ENCODE measurements around the gene DIP2C.
"Not testable (repeated sequence)": the region's sequence is repeated elsewhere in the genome, so short reads cannot be mapped to it uniquely, and the experiment has no call there.

DIP2C gene

DNA sequence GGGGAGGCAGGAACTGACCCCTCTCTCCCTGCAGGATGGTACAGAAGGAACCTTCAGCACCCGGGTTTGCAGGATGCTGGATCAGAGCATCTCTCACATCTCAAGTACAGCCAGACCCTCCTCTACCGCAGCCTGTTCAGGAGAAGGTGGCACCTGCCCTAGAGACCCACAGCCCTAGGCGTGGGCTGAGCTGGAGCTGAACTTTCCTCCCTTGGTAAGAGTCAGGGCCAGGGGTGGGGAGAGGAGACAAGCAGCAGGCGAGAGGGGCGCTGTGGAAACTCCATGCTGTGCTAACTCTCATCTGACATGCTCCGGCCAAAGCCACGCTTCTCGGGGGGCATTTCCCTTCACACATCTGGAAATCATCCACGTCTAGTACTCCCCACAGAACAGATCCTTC lies 154.4 kb downstream of the DIP2C start:
- no peaks in the 10 kb centered on the region for H3K9me3 ChIP-seq (ENCODE audit: control insufficient read depth, low read length)
- DNase-seq (ENCODE audit: low read depth) = no peak
- no peak overlapping the region for H3K4me3 ChIP-seq (ENCODE audit: low read length)
- no peak overlapping the region for H3K9ac ChIP-seq (ENCODE audit: low read length)
- peaks cover 20% of the 10 kb centered on the region for H3K4me1 ChIP-seq (ENCODE audit: control insufficient read depth, insufficient read depth, low read length)
- H3K27me3 ChIP-seq (replicated peaks; ENCODE audit: control insufficient read depth, insufficient read depth, low read length) = no peaks in the 10 kb centered on the region
- no peaks in the 10 kb centered on the region for H3K36me3 ChIP-seq (ENCODE audit: control insufficient read depth, insufficient read depth, low read length, severe bottlenecking)

DNA sequence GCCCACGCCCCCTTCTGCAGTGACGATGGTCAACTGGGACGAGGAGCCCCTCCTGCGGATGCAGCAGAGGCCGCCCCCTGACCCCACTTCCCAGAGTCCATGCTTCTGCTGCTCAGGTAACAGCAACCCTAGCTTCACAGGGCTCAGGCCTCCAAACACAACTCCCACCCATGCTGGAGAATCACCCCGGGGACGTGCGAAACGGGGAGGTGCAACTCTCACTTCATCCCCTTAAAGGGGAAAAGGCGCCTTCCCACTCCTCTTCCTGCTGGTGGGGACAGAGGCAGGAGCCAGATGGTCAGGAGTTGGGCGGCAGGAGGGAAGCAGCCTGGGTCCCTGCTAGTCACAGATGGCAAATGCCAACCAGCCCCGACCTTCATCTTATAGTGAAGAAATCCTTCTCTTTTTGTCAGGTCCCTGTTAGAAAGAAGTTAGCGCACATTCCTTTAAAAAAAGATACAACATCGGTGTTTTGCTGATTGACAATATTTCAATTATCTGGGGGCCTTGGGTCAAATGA lies 155.4 kb downstream of the DIP2C start:
- Histone ChIP-seq H3K9me3 (ENCODE audit: control insufficient read depth, low read length) (no peaks in the 10 kb centered on the region), H3K4me1 (ENCODE audit: control insufficient read depth, insufficient read depth, low read length) (peaks cover 11% of the 10 kb centered on the region), H3K27me3 (replicated peaks; ENCODE audit: control insufficient read depth, insufficient read depth, low read length) (no peaks in the 10 kb centered on the region), H3K4me3 (ENCODE audit: low read length) (no peak overlapping the region), H3K9ac (ENCODE audit: low read length) (no peak overlapping the region), H3K36me3 (ENCODE audit: control insufficient read depth, insufficient read depth, low read length, severe bottlenecking) (no peaks in the 10 kb centered on the region)
- no peak for DNase-seq (ENCODE audit: low read depth)

GRCh38 chr10:533611-534010 lies 155.9 kb downstream of the DIP2C start:
- no peak overlapping the region for H3K4me3 ChIP-seq (ENCODE audit: low read length)
- no peak for DNase-seq (ENCODE audit: low read depth)
- peaks cover 8% of the 10 kb centered on the region for H3K4me1 ChIP-seq (ENCODE audit: control insufficient read depth, insufficient read depth, low read length)
- no peaks in the 10 kb centered on the region for H3K36me3 ChIP-seq (ENCODE audit: control insufficient read depth, insufficient read depth, low read length, severe bottlenecking)
- H3K27me3 ChIP-seq (replicated peaks; ENCODE audit: control insufficient read depth, insufficient read depth, low read length) = no peaks in the 10 kb centered on the region
- no peaks in the 10 kb centered on the region for H3K9me3 ChIP-seq (ENCODE audit: control insufficient read depth, low read length)
- no peak overlapping the region for H3K9ac ChIP-seq (ENCODE audit: low read length)

- Histone ChIP-seq H3K9ac (ENCODE audit: low read length) (no peak overlapping the region), H3K4me3 (ENCODE audit: low read length) (no peak overlapping the region), H3K4me1 (ENCODE audit: control insufficient read depth, insufficient read depth, low read length) (peaks cover 8% of the 10 kb centered on the region), H3K9me3 (ENCODE audit: control insufficient read depth, low read length) (no peaks in the 10 kb centered on the region), H3K27me3 (replicated peaks; ENCODE audit: control insufficient read depth, insufficient read depth, low read length) (no peaks in the 10 kb centered on the region), H3K36me3 (ENCODE audit: control insufficient read depth, insufficient read depth, low read length, severe bottlenecking) (no peaks in the 10 kb centered on the region)
- no peak for DNase-seq (ENCODE audit: low read depth)
Observed at GRCh38 chr10:533186-533585, 156.3 kb downstream of the DIP2C start.

- DNase-seq (ENCODE audit: low read depth); H3K9ac ChIP-seq (ENCODE audit: low read length); H3K4me3 ChIP-seq (ENCODE audit: low read length); H3K9me3 ChIP-seq (ENCODE audit: control insufficient read depth, low read length); H3K36me3 ChIP-seq (ENCODE audit: control insufficient read depth, insufficient read depth, low read length, severe bottlenecking); H3K27me3 ChIP-seq (replicated peaks; ENCODE audit: control insufficient read depth, insufficient read depth, low read length); H3K4me1 ChIP-seq (ENCODE audit: control insufficient read depth, insufficient read depth, low read length): not testable (repeated sequence)
Observed at GRCh38 chr10:532331-532730, 157.1 kb downstream of the DIP2C start.

GRCh38 chr10:531541-531940 lies 157.9 kb downstream of the DIP2C start:
- Histone ChIP-seq H3K4me1 (ENCODE audit: control insufficient read depth, insufficient read depth, low read length) (peaks cover 4% of the 10 kb centered on the region), H3K9ac (ENCODE audit: low read length) (no peak overlapping the region), H3K36me3 (ENCODE audit: control insufficient read depth, insufficient read depth, low read length, severe bottlenecking) (no peaks in the 10 kb centered on the region), H3K4me3 (ENCODE audit: low read length) (no peak overlapping the region), H3K9me3 (ENCODE audit: control insufficient read depth, low read length) (no peaks in the 10 kb centered on the region), H3K27me3 (replicated peaks; ENCODE audit: control insufficient read depth, insufficient read depth, low read length) (no peaks in the 10 kb centered on the region)
- DNase-seq (ENCODE audit: low read depth) = no peak

DNA sequence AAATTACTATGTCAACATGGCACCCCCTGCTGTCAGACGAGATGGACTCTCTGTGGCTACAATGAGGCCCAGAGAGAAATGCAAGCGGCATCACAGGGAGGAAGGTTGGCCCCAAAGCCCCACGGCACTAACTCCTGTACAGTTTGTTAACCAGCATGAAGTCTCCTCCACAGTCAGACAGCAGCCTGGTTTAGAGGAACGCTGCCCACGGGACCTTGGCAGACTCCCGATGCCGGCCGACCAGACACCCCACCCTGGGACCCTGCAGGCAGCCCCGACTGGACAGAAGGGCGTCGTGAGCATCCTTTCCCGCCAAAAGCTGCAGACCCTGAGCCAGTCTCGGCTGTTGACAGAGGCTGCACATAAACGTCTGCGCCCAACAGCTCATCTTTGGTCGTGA lies 158.8 kb downstream of the DIP2C start:
- DNase-seq (ENCODE audit: low read depth) = no peak
- H3K27me3 ChIP-seq (replicated peaks; ENCODE audit: control insufficient read depth, insufficient read depth, low read length) = no peaks in the 10 kb centered on the region
- H3K9ac ChIP-seq (ENCODE audit: low read length) = no peak overlapping the region
- H3K36me3 ChIP-seq (ENCODE audit: control insufficient read depth, insufficient read depth, low read length, severe bottlenecking) = no peaks in the 10 kb centered on the region
- H3K4me1 ChIP-seq (ENCODE audit: control insufficient read depth, insufficient read depth, low read length) = no peaks in the 10 kb centered on the region
- H3K9me3 ChIP-seq (ENCODE audit: control insufficient read depth, low read length) = no peaks in the 10 kb centered on the region
- no peak overlapping the region for H3K4me3 ChIP-seq (ENCODE audit: low read length)

DNA sequence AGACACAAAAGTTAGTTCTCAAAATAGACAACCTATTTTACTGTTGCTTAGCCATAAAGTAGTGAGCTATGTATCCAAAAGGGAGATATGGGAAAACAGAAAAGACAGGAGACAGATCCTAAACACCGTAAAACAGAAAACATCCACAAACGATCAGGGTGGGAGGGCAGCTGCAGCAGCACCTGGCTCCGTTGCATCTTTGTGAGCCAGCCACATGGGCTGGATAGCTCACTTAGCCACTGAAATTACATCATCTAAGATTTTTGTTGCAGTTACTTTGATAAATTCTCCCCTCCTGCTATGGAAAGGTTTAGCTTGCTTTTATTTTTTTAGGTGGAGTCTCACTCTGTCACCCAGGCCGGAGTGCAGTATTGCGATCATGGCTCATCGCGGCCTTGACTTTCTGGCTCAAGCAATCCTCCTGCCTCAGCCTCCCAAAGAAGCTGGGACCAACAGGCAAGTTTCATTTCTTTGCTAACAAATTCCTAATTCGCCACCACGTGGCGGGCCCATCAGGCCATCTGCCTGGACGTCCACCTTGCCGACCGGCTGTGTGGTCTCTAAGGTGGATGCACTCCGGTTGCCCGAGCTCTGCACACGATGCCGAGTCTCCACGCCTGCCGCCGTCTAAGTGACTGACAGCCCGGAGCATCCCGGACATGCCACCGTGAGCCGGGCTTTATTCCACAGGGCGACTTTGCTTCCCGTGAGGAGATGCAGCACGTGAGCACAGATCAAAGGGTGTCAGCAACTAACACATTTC lies 159.8 kb downstream of the DIP2C start:
- no peak overlapping the region for H3K9ac ChIP-seq (ENCODE audit: low read length)
- no peaks in the 10 kb centered on the region for H3K36me3 ChIP-seq (ENCODE audit: control insufficient read depth, insufficient read depth, low read length, severe bottlenecking)
- no peak for DNase-seq (ENCODE audit: low read depth)
- H3K9me3 ChIP-seq (ENCODE audit: control insufficient read depth, low read length) = no peaks in the 10 kb centered on the region
- H3K4me3 ChIP-seq (ENCODE audit: low read length) = no peak overlapping the region
- H3K4me1 ChIP-seq (ENCODE audit: control insufficient read depth, insufficient read depth, low read length) = no peaks in the 10 kb centered on the region
- H3K27me3 ChIP-seq (replicated peaks; ENCODE audit: control insufficient read depth, insufficient read depth, low read length) = no peaks in the 10 kb centered on the region

DNA sequence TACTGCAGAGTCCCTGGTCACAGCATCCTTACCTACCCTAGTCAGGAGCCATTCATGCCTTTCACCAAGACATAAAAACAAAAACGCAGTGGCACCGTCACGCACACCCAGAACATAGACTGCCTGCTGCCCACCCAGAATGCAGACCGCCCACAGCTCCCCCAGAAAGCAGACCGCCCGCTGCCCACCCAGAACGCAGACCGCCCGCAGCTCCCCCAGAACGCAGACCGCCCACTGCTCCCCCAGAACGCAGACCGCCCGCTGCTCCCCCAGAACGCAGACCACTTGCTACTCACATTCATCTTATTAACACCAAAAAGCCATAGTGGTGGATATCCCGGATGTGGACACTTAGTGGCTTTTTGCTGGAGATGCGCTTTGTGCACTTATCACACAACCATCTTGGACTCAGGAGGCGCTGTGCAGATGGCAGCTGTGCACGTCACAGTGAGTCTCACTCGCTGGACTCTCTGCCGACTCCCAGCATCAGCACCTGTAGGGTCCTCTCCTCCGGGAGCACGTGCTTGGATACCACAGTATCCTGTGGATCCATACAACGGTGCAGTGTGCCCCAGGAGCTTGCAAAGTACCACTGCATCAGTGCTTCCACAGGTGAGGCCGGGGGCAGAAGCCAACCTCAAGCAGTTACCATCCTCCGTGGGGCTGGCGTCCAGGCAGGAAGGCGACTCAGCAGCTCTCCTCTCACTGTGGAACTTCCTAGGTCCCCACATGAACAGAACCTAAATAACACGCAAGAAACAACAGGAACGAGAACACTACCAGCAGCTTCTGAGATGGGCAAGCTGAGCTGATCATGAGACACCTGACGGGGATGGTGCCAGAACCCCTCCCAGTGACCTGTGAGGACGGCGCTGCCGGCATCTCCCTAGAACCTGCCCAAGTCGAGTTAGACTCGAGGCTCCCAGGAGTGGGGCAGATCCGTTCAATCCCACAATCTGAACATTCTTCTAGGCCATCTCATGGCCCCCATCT lies 161.0 kb downstream of the DIP2C start:
- Histone ChIP-seq H3K9ac (ENCODE audit: low read length) (no peak overlapping the region), H3K36me3 (ENCODE audit: control insufficient read depth, insufficient read depth, low read length, severe bottlenecking) (no peaks in the 10 kb centered on the region), H3K9me3 (ENCODE audit: control insufficient read depth, low read length) (no peaks in the 10 kb centered on the region), H3K27me3 (replicated peaks; ENCODE audit: control insufficient read depth, insufficient read depth, low read length) (no peaks in the 10 kb centered on the region), H3K4me1 (ENCODE audit: control insufficient read depth, insufficient read depth, low read length) (no peaks in the 10 kb centered on the region), H3K4me3 (ENCODE audit: low read length) (no peak overlapping the region)
- DNase-seq (ENCODE audit: low read depth) = no peak

GRCh38 chr10:527416-527815 lies 162.1 kb downstream of the DIP2C start:
- Histone ChIP-seq H3K27me3 (replicated peaks; ENCODE audit: control insufficient read depth, insufficient read depth, low read length) (no peaks in the 10 kb centered on the region), H3K4me3 (ENCODE audit: low read length) (no peak overlapping the region), H3K4me1 (ENCODE audit: control insufficient read depth, insufficient read depth, low read length) (no peaks in the 10 kb centered on the region), H3K9ac (ENCODE audit: low read length) (no peak overlapping the region), H3K36me3 (ENCODE audit: control insufficient read depth, insufficient read depth, low read length, severe bottlenecking) (no peaks in the 10 kb centered on the region), H3K9me3 (ENCODE audit: control insufficient read depth, low read length) (no peaks in the 10 kb centered on the region)
- DNase-seq (ENCODE audit: low read depth) = peak; percentile 67

- Histone ChIP-seq H3K9me3 (ENCODE audit: control insufficient read depth, low read length) (no peaks in the 10 kb centered on the region), H3K4me1 (ENCODE audit: control insufficient read depth, insufficient read depth, low read length) (no peaks in the 10 kb centered on the region), H3K9ac (ENCODE audit: low read length) (no peak overlapping the region), H3K4me3 (ENCODE audit: low read length) (no peak overlapping the region), H3K27me3 (replicated peaks; ENCODE audit: control insufficient read depth, insufficient read depth, low read length) (no peaks in the 10 kb centered on the region), H3K36me3 (ENCODE audit: control insufficient read depth, insufficient read depth, low read length, severe bottlenecking) (no peaks in the 10 kb centered on the region)
- DNase-seq (ENCODE audit: low read depth) = no peak
Observed at GRCh38 chr10:526651-527312, 162.7 kb downstream of the DIP2C start.

Measured in adipocyte (in vitro differentiated cells).